A549 treated with AZD9567 at 1 μM for 4 hours (cell line): ENCODE results near the gene KCND2. TPM values are rescaled to one million over a fixed set of nuclear protein-coding genes. Genes with fewer than 3 reads are reported as not detected.

Experiments
- total RNA-seq: library from RNA; stranded (reverse); fragments of 200-300 nt; extraction: Qiagen RNA extraction; gene quantifications from 5 replicates; pipeline ENCODE4 v1.2.3, GENCODE V29; 2022; ENCODE audit not compliant: insufficient read depth

The KCND2 gene
- not detected in 5 replicates for total RNA-seq

DNA sequence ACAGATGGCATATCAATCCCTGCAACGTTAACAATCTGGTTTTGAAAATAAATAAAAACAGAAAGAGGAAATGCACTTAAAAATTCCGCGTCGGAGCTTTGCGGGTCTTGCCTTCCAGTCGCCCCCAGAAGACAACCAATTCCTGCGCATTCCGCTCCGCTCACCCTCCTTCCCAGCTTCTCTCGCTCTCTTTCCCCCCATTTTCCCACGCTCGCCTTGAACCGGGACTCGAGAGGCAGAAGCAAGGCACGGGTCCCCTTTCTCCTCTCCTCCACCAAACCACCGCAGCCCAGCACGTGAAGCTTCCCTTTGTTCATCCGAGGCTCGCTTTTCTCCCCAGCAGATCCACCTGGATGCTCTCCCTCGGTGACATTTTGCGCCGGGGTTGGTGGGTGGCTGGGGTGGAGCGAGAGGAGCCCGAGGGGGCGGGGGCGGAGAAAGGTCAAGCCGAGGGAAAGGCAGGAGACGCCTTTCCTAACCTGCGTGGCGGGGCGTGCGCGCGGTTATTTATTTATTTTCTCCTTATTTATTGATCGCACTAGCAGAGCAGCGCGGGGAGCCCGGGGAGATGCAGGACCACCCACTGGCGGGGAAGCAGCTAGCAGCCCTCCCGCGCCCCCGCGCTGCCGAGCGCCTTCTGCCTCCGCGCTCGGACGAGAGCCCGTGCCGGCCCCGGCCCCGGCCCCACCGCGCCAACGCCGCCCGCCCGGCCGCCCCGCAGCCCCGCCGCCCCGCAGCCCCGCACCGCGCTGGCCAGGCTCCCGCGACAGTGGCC is at the start of gene KCND2:
KCND2 (plus strand) TSS at position 475 of the 775 bp plus-strand sequence.

